Neuronal stem cell (in vitro differentiated cells): ENCODE data around the gene SERPINA6.

ENCODE experiments used
- DNase-seq: peaks from one replicate; pipeline ENCODE4 v3.0.0-alpha.2; 2013; ENCODE audit warnings: low spot score
- H2AFZ ChIP-seq: one replicate; pipeline ENCODE4 v1.6.1; 2013; ENCODE audit warnings: mild to moderate bottlenecking, low read length, inconsistent platforms
- H2AK5ac ChIP-seq: 2 replicates; pipeline ENCODE4 v1.6.1; 2013; ENCODE audit warnings: low read depth, mild to moderate bottlenecking, inconsistent platforms, low read length, moderate library complexity, mixed read lengths
- H2BK120ac ChIP-seq: 2 replicates; pipeline ENCODE4 v1.6.1; 2013; ENCODE audit warnings: low read depth, mild to moderate bottlenecking, inconsistent platforms, low read length, moderate library complexity, mixed read lengths
- H2BK12ac ChIP-seq: one replicate; pipeline ENCODE4 v1.6.1; 2013; ENCODE audit warnings: low read length, inconsistent platforms
- H2BK15ac ChIP-seq: 2 replicates; pipeline ENCODE4 v1.6.1; 2013; ENCODE audit warnings: mild to moderate bottlenecking, low read length, inconsistent platforms, mixed read lengths
- H2BK5ac ChIP-seq: one replicate; pipeline ENCODE4 v1.6.1; 2013; ENCODE audit warnings: inconsistent platforms, mild to moderate bottlenecking, low read length, moderate library complexity
- H3K14ac ChIP-seq: one replicate; pipeline ENCODE4 v1.6.1; 2013; ENCODE audit warnings: low read length, inconsistent platforms
- H3K18ac ChIP-seq: 2 replicates; pipeline ENCODE4 v1.6.1; 2013; ENCODE audit warnings: low read length, inconsistent platforms
- H3K23ac ChIP-seq: 2 replicates; pipeline ENCODE4 v1.6.1; 2013; ENCODE audit warnings: low read depth, mild to moderate bottlenecking, mixed read lengths, low read length, inconsistent platforms; ENCODE audit not compliant: poor library complexity
- H3K27ac ChIP-seq: replicated peaks from 3 replicates; pipeline ENCODE4 v1.5.1; 2013; ENCODE audit warnings: low read length, inconsistent platforms
- H3K27me3 ChIP-seq, 3 experiments: 2 replicates each; pipeline ENCODE4 v1.6.1; 2013; ENCODE audit warnings: low read length in 3 of 3, mild to moderate bottlenecking in 2 of 3, inconsistent platforms in 1 of 3, low read depth in 1 of 3, mixed read lengths in 1 of 3, moderate library complexity in 1 of 3; ENCODE audit not compliant: control insufficient read depth in 3 of 3, insufficient read depth in 3 of 3
- H3K36me3 ChIP-seq, 2 donors: replicated peaks in 1 of 2; 2 replicates each; pipeline ENCODE4 v1.6.1; 2013; ENCODE audit warnings: low read length in 2 of 2; ENCODE audit not compliant: control insufficient read depth in 2 of 2, insufficient read depth in 2 of 2
- H3K4ac ChIP-seq: 2 replicates; pipeline ENCODE4 v1.6.1; 2013; ENCODE audit warnings: inconsistent platforms, mild to moderate bottlenecking, low read length, moderate library complexity
- H3K4me1 ChIP-seq, 2 donors: 1 replicate in 1 of 2; 2 replicates in 1 of 2; pipeline ENCODE4 v1.6.1; 2013; ENCODE audit warnings: low read length in 2 of 2, low read depth in 1 of 2; ENCODE audit not compliant: control insufficient read depth in 2 of 2, insufficient read depth in 1 of 2
- H3K4me2 ChIP-seq: one replicate; pipeline ENCODE4 v1.6.1; 2013; ENCODE audit warnings: mild to moderate bottlenecking, low read length, inconsistent platforms; ENCODE audit not compliant: insufficient read depth, poor library complexity, severe bottlenecking
- H3K4me3 ChIP-seq, 2 donors: 2 replicates each; pipeline ENCODE4 v1.5.1; 2013; ENCODE audit warnings: low read length in 2 of 2, mild to moderate bottlenecking in 2 of 2, inconsistent platforms in 1 of 2, moderate library complexity in 1 of 2
- H3K79me1 ChIP-seq: one replicate; pipeline ENCODE4 v1.6.1; 2013; ENCODE audit warnings: low read depth, mild to moderate bottlenecking, inconsistent platforms, low read length, moderate library complexity
- H3K9ac ChIP-seq: one replicate; pipeline ENCODE4 v1.6.1; 2013; ENCODE audit warnings: mild to moderate bottlenecking, low read depth, low read length, inconsistent platforms; ENCODE audit not compliant: poor library complexity
- H3K9me3 ChIP-seq, 2 donors: replicated peaks in 1 of 2; 2 replicates each; pipeline versions ENCODE3 to v1.6.1; 2013; ENCODE audit warnings: low read length in 2 of 2, mild to moderate bottlenecking in 2 of 2, inconsistent platforms in 1 of 2, low read depth in 1 of 2, mixed read lengths in 1 of 2, moderate library complexity in 1 of 2; ENCODE audit not compliant: control insufficient read depth in 2 of 2, insufficient read depth in 1 of 2
- H4K8ac ChIP-seq: one replicate; pipeline ENCODE4 v1.6.1; 2013; ENCODE audit warnings: low read depth, mild to moderate bottlenecking, inconsistent platforms, low read length, moderate library complexity
- H4K91ac ChIP-seq: one replicate; pipeline ENCODE4 v1.6.1; 2013; ENCODE audit warnings: low read length, low read depth, mild to moderate bottlenecking, inconsistent platforms; ENCODE audit not compliant: poor library complexity
- WGBS, 2 donors: extraction: QIAGEN DNeasy Blood & Tissue Kit; methylation state at CpG; one replicate each; pipeline ENCODE4 v1.1.7; 2013; ENCODE audit warnings: missing lambda C conversion rate in 2 of 2, mixed read lengths in 1 of 2; ENCODE audit not compliant: insufficient read length in 2 of 2, insufficient replicate concordance in 1 of 2; ENCODE audit errors: extremely low coverage in 2 of 2; 5-methylcytosine and 5-hydroxymethylcytosine counted together

Gene SERPINA6

GRCh38 chr14:94342334-94342934 lies 19.3 kb upstream of the SERPINA6 start:
- H4K8ac ChIP-seq: no peak overlapping the region
- no peak overlapping the region for H2BK5ac ChIP-seq
- WGBS, 2 donors: no CpG with 5 or more reads among the region's 2 CpGs
- no peak for DNase-seq
- no peak overlapping the region for H2AK5ac ChIP-seq
- no peaks in the 10 kb centered on the region for H3K4me1 ChIP-seq
- H3K14ac ChIP-seq: no peak overlapping the region
- H3K4me2 ChIP-seq: no peak overlapping the region
- no peak overlapping the region for H3K27ac ChIP-seq
- H3K9ac ChIP-seq: no peak overlapping the region
- H3K36me3 ChIP-seq: no peaks in the 10 kb centered on the region
- no peak overlapping the region for H2BK120ac ChIP-seq
- H3K79me1 ChIP-seq: no peaks in the 10 kb centered on the region
- no peak overlapping the region for H2BK15ac ChIP-seq
- peaks cover 0 to 2% of the 10 kb centered on the region in 2 donors for H3K9me3 ChIP-seq
- no peak overlapping the region for H4K91ac ChIP-seq
- H3K4me3 ChIP-seq: no peak overlapping the region
- H3K27me3 ChIP-seq: no peaks in the 10 kb centered on the region
- no peak overlapping the region for H3K18ac ChIP-seq
- H3K4ac ChIP-seq: no peak overlapping the region
- H2BK12ac ChIP-seq: no peak overlapping the region
- no peak overlapping the region for H2AFZ ChIP-seq
- no peak overlapping the region for H3K23ac ChIP-seq

GRCh38 chr14:94341656-94342333 lies 18.7 kb upstream of the SERPINA6 start:
- Histone ChIP-seq H3K9me3 (peaks cover 0 to 2% of the 10 kb centered on the region in 2 donors), H2AFZ (no peak overlapping the region), H4K91ac (no peak overlapping the region), H2BK5ac (no peak overlapping the region), H3K4ac (no peak overlapping the region), H3K4me1 (no peaks in the 10 kb centered on the region), H3K27me3 (no peaks in the 10 kb centered on the region), H2BK15ac (no peak overlapping the region), H3K27ac (no peak overlapping the region), H3K23ac (no peak overlapping the region), H3K36me3 (no peaks in the 10 kb centered on the region), H2AK5ac (no peak overlapping the region), H3K79me1 (no peaks in the 10 kb centered on the region), H3K14ac (no peak overlapping the region), H3K4me3 (no peak overlapping the region), H4K8ac (no peak overlapping the region), H3K4me2 (no peak overlapping the region), H2BK12ac (no peak overlapping the region), H3K9ac (no peak overlapping the region), H2BK120ac (no peak overlapping the region), H3K18ac (no peak overlapping the region)
- DNase-seq: no peak
- no CpG with 5 or more reads among the region's 5 CpGs for WGBS, 2 donors

GRCh38 chr14:94340533-94340932 lies 17.4 kb upstream of the SERPINA6 start:
- no peak overlapping the region for H3K9ac ChIP-seq
- H3K4me1 ChIP-seq: no peaks in the 10 kb centered on the region
- H2BK12ac ChIP-seq: no peak overlapping the region
- H2BK5ac ChIP-seq: no peak overlapping the region
- H3K9me3 ChIP-seq: peaks cover 0 to 2% of the 10 kb centered on the region in 2 donors
- H3K4ac ChIP-seq: no peak overlapping the region
- no peaks in the 10 kb centered on the region for H3K79me1 ChIP-seq
- H2AK5ac ChIP-seq: no peak overlapping the region
- no peak overlapping the region for H2BK120ac ChIP-seq
- H3K18ac ChIP-seq: no peak overlapping the region
- no peak overlapping the region for H3K4me3 ChIP-seq
- H3K36me3 ChIP-seq: no peaks in the 10 kb centered on the region
- no peak overlapping the region for H4K91ac ChIP-seq
- no peak overlapping the region for H3K27ac ChIP-seq
- H2AFZ ChIP-seq: no peak overlapping the region
- no peak for DNase-seq
- no peak overlapping the region for H3K23ac ChIP-seq
- no peak overlapping the region for H3K4me2 ChIP-seq
- H4K8ac ChIP-seq: no peak overlapping the region
- H3K14ac ChIP-seq: no peak overlapping the region
- no peak overlapping the region for H2BK15ac ChIP-seq
- H3K27me3 ChIP-seq: no peaks in the 10 kb centered on the region

- Histone ChIP-seq H3K4me2 (no peak overlapping the region), H3K23ac (no peak overlapping the region), H3K4me3 (no peak overlapping the region), H3K79me1 (no peaks in the 10 kb centered on the region), H3K9me3 (peaks cover 0 to 2% of the 10 kb centered on the region in 2 donors), H3K14ac (no peak overlapping the region), H3K9ac (no peak overlapping the region), H4K8ac (no peak overlapping the region), H3K27ac (no peak overlapping the region), H3K36me3 (no peaks in the 10 kb centered on the region), H2BK120ac (no peak overlapping the region), H3K4me1 (no peaks in the 10 kb centered on the region), H2BK12ac (no peak overlapping the region), H2AFZ (no peak overlapping the region), H2BK5ac (no peak overlapping the region), H2BK15ac (no peak overlapping the region), H2AK5ac (no peak overlapping the region), H3K18ac (no peak overlapping the region), H4K91ac (no peak overlapping the region), H3K27me3 (no peaks in the 10 kb centered on the region), H3K4ac (no peak overlapping the region)
- DNase-seq: no peak
- WGBS, 2 donors: no CpG with 5 or more reads among the region's 2 CpGs
These were observed 14.9 kb upstream of the SERPINA6 start for GRCh38 chr14:94338023-94338422.
